ENCODE data around the gene TEX29. TPM values are rescaled to one million over a fixed set of nuclear protein-coding genes. Genes with fewer than 3 reads are reported as not detected.

The TEX29 gene
- total RNA-seq, 1 experiment from 2014 or later, result not detected

GRCh38 chr13:111389621-111390521 lies 69.4 kb downstream of the TEX29 start:
- H3K9me3 ChIP-seq (ENCODE audit: control insufficient read depth, insufficient read depth, low read depth, low read length), result no peaks in the 10 kb centered on the region
- POLR2A ChIA-PET, result no interaction called here
- CTCF ChIA-PET, result no interaction called here
- H3K27me3 ChIP-seq (ENCODE audit: control insufficient read depth, insufficient read depth, low read length), result no peaks in the 10 kb centered on the region
- no peaks in the 10 kb centered on the region for H3K36me3 ChIP-seq (ENCODE audit: control insufficient read depth, insufficient read depth, low read length)
- ATAC-seq, result no peak
- TF ChIP-seq POLR2AphosphoS5 (IDR thresholded peaks at IDR 0.05; ENCODE audit: low read depth, low read length) (no peak), REST (IDR thresholded peaks at IDR 0.05; ENCODE audit: insufficient read depth in 1 of 2, low read depth in 2 of 2, low read length in 1 of 2) (no peak), SIN3A (IDR thresholded peaks at IDR 0.05; ENCODE audit: borderline replicate concordance, insufficient read depth, low read depth, low read length) (no peak), TCF7L2 (IDR thresholded peaks at IDR 0.05; ENCODE audit: low read depth, low read length) (no peak), CTCF (IDR thresholded peaks at IDR 0.05) (no peak)
- BruUV-seq (replicated peaks), result no TSS peak
- DNase-seq (ENCODE audit: low read depth, low spot score), result no peak
- no peak overlapping the region for H3K4me3 ChIP-seq (ENCODE audit: low read depth in 2 of 2, low read length in 2 of 2)
- intact Hi-C loops (cut with micrococcal nuclease; ENCODE audit: unreplicated experiment) (no loop called here), in situ Hi-C loops (cut with HindIII; ENCODE audit: low pct_unique_long_range_greater_than_20kb, low sequenced_read_pairs) (no loop called here)
- H3K4me1 ChIP-seq (ENCODE audit: control insufficient read depth, insufficient read depth, low read length), result no peaks in the 10 kb centered on the region
- no peak overlapping the region for H3K27ac ChIP-seq (ENCODE audit: low read length)

GRCh38 chr13:111390522-111391270 lies 70.3 kb downstream of the TEX29 start:
- in situ Hi-C loops (cut with HindIII; ENCODE audit: low pct_unique_long_range_greater_than_20kb, low sequenced_read_pairs), result no loop called here
- CTCF ChIA-PET, result no interaction called here

More at GRCh38 chr13:111390522-111391270, 70.3 kb downstream of the TEX29 start:
- TF ChIP-seq TCF7L2 (IDR thresholded peaks at IDR 0.05; ENCODE audit: low read depth, low read length), result no peak
- no peak for TF ChIP-seq POLR2AphosphoS5 (IDR thresholded peaks at IDR 0.05; ENCODE audit: low read depth, low read length)
- no peak for TF ChIP-seq SIN3A (IDR thresholded peaks at IDR 0.05; ENCODE audit: borderline replicate concordance, insufficient read depth, low read depth, low read length)
- TF ChIP-seq REST (IDR thresholded peaks at IDR 0.05; ENCODE audit: insufficient read depth in 1 of 2, low read depth in 2 of 2, low read length in 1 of 2), result no peak
- no peak for TF ChIP-seq CTCF (IDR thresholded peaks at IDR 0.05)
- Histone ChIP-seq H3K4me3 (ENCODE audit: low read depth in 2 of 2, low read length in 2 of 2) (no peak overlapping the region), H3K27me3 (ENCODE audit: control insufficient read depth, insufficient read depth, low read length) (no peaks in the 10 kb centered on the region), H3K9me3 (ENCODE audit: control insufficient read depth, insufficient read depth, low read depth, low read length) (no peaks in the 10 kb centered on the region), H3K4me1 (ENCODE audit: control insufficient read depth, insufficient read depth, low read length) (no peaks in the 10 kb centered on the region), H3K36me3 (ENCODE audit: control insufficient read depth, insufficient read depth, low read length) (no peaks in the 10 kb centered on the region), H3K27ac (ENCODE audit: low read length) (no peak overlapping the region)
- POLR2A ChIA-PET, result no interaction called here
- no TSS peak for BruUV-seq (replicated peaks)
- no peak for ATAC-seq
- DNase-seq (ENCODE audit: low read depth, low spot score), result no peak
- intact Hi-C loops (cut with micrococcal nuclease; ENCODE audit: unreplicated experiment), result no loop called here
